Activated effector memory CD4-positive, alpha-beta T cell treated with anti-CD3 and anti-CD28 coated beads, Interleukin-2, amount 50 U/mL, for 16 hours (primary cell): ENCODE measurements around the gene SF3B3.
"Not testable (repeated sequence)": the region's sequence is repeated elsewhere in the genome, so short reads cannot be mapped to it uniquely, and the experiment has no call there.

ENCODE experiments used
- DNase-seq: peaks from one replicate; pipeline ENCODE4 v3.0.0-alpha.2; 2020

SF3B3 gene

GRCh38 chr16:70512456-70512855 is 11.2 kb upstream of the SF3B3 start:
- no peak for DNase-seq

DNA sequence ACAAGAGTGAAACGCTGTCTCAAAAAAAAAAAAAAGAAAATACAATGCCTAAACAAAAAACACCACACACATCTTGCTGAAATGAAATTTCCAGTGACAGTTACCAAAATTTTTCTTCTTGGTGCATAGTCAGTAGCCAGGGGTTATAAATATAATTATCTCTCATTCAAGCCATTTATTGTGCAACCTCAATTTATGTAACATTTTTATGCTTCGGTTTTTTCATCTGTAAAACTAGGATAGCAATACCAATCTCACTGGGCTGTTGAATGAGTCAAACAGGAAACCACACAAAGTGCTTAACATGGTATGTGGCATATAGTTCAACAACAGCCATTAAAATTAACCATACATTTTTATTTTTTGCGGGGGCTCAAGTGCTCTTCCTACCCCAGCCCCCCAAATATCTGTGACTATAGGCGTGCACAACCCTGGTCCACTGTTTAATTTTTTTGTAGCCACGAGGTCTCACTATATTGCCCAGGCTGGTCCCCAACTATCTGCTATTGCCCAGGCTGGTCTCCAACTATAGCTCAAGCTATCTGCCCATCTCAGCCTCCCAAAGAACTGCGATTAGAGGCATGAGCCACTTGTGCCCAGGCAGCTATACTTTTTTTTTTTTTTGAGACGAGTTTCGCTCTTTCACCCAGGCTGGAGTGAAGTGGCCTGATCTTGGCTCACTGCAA is 2.9 kb upstream of the SF3B3 start:
- DNase-seq = no peak

DNA sequence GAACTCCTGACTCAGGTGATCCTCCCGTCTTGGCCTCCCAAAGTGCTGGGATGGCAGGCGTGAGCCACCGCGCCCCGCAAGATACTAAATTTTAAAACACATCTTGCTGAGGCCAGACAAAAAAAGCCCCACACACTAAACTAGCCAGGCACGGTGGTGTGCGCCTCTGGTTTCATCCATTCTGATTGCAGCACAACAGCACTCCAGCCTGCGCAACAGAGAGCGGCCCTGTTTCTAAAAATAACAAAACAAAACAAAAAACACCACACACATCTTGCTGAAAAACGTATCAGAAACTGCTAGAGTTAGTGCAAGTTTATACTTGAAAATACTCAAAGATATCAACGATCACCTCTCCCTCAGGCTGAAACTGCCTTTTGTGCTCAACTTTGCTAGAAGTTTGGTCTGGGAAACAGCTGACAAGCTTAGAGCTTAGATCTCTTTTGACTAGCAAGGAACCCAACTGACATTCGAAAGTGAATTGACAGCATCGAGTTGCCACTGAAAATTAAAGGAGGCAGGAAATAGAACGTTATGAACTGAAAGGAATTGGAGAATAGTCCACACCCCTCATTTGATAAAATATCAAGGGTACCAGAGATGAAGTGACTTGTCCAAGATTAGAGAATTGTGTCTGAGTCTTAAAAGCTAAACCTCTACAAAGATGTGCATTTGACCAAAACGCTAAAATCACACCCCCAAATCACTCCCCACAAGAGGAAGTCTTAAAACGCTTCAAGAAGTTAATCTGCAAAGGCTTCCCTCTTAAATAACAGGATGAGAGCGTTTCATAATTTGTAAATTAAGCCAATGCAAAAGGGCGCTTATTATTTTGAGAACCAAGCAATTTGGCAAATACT is 1.2 kb upstream of the SF3B3 start:
- DNase-seq = no peak

GRCh38 chr16:70523076-70523742 is 407 bp upstream of the SF3B3 start, which contains the start of gene COG4:
Gene COG4, minus strand, starts transcription at chr16:70523554. Its CDS starts 11 bp downstream, at chr16:70523543.
- DNase-seq = peak; percentile 97

GRCh38 chr16:70524399-70524825 is 796 bp downstream of the SF3B3 start:
- DNase-seq = peak; percentile 74

- DNase-seq = no peak
Observed at GRCh38 chr16:70526403-70526802, 2.8 kb downstream of the SF3B3 start.

GRCh38 chr16:70527315-70527996 is 3.8 kb downstream of the SF3B3 start:
- DNase-seq = no peak

DNA sequence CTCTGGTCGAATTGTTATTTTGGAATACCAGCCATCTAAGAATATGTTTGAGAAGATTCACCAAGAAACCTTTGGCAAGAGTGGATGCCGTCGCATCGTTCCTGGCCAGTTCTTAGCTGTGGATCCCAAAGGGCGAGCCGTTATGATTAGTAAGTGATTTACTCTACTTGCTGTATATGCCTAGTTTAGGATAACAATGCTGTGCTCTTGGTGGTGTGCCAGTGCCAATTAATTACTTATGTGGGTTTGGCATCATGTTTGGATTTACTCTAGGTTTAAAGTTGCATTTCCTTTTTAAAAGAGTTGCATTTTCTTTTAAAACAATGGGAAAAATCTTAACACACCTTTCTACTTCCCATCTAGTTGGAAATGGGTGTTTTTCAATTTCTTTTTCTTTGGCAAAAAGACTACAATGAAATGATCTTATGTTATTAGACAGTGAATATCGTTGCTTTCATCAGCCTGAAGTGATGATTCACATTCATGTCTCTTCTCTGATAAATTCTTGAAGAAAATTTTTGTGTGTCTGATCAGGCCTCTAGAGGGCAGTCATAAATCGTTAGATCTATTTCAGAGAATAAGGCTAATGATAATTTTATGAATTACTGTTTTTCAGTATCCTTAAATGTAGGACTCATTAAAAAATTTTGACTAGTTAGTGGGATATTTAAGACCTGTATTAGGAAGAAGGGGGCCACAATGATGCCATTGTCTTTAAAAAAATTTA is 5.6 kb downstream of the SF3B3 start:
- no peak for DNase-seq

GRCh38 chr16:70529954-70530353 is 6.3 kb downstream of the SF3B3 start:
- not testable (repeated sequence) for DNase-seq

DNA sequence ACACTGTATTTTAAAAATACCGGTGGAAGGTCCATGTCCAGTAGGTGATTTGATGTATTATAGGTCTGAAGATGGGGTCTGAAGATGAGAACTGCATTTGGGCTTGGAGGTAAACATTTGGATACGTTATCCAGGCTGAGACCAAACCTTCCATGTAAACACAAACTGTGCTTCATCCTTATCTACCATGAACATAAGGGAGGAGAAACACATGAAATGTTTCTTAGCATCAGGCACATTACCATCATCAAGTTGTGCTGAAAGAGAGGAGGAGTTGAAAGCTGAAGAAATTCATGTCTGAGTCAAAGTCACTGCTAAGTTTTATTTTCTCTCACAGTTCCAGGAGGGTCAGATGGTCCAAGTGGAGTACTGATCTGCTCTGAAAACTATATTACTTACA is 11.4 kb downstream of the SF3B3 start:
- DNase-seq = no peak

- DNase-seq = no peak
Observed at GRCh38 chr16:70540994-70541393, 17.4 kb downstream of the SF3B3 start.

- no peak for DNase-seq
Observed at GRCh38 chr16:70544548-70544947, 20.9 kb downstream of the SF3B3 start.

- DNase-seq = no peak
Observed at GRCh38 chr16:70548936-70549335, 25.3 kb downstream of the SF3B3 start.

- DNase-seq = no peak
Observed at GRCh38 chr16:70550082-70550481, 26.5 kb downstream of the SF3B3 start.

GRCh38 chr16:70551788-70552187 is 28.2 kb downstream of the SF3B3 start:
- no peak for DNase-seq

DNA sequence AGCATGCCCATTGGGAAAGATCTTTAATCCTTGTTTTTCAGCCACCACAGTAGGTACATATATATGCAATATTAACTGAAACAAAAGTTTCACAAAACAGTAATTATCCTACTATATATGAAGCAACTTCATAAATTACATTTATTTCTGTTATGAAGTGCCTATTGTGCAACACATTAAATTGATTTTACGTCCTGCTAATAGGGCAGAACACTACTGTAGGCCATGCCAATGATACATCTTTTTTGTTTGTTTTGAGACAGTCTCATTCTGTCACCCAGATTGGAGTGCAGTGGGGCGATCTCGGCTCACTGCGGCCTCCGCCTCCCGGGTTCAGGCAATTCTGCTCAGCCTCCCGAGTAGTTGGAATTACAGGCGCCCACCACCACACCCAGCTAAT is 29.1 kb downstream of the SF3B3 start:
- DNase-seq = no peak

- DNase-seq = no peak
Observed at GRCh38 chr16:70553645-70554044, 30.0 kb downstream of the SF3B3 start.

- no peak for DNase-seq
Observed at GRCh38 chr16:70556063-70556462, 32.4 kb downstream of the SF3B3 start.

DNA sequence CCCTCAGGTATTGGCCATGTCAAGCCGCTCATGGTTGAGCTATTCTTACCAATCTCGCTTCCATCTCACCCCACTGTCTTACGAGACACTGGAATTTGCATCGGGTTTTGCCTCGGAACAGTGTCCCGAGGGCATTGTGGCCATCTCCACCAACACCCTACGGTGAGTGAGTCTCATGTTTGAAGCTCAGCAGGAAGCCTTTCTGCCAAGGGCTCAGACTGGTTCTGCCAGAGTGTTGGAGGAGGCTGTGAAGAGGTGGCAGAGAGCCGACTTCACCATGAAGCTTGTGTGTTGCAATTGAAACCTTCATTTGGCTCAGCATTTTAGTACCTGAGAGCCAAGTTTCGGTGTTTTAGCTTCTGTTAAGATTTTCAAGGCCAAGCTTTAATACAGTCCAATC is 38.0 kb downstream of the SF3B3 start:
- no peak for DNase-seq

DNA sequence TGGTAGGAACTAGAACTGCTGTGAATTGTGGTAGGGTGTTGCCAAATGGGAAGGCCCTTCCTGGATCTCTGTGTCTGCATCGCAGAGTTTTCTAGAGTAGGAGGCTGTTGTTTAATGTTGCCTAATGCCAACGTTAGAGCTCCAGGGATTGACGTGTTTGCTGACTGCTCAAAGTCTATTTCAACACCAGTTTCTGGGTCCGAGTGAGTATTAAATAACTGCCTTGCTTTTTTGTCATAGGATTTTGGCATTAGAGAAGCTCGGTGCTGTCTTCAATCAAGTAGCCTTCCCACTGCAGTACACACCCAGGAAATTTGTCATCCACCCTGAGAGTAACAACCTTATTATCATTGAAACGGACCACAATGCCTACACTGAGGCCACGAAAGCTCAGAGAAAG is 40.0 kb downstream of the SF3B3 start:
- DNase-seq = no peak

- DNase-seq = no peak
Observed at GRCh38 chr16:70565053-70565452, 41.4 kb downstream of the SF3B3 start.

DNA sequence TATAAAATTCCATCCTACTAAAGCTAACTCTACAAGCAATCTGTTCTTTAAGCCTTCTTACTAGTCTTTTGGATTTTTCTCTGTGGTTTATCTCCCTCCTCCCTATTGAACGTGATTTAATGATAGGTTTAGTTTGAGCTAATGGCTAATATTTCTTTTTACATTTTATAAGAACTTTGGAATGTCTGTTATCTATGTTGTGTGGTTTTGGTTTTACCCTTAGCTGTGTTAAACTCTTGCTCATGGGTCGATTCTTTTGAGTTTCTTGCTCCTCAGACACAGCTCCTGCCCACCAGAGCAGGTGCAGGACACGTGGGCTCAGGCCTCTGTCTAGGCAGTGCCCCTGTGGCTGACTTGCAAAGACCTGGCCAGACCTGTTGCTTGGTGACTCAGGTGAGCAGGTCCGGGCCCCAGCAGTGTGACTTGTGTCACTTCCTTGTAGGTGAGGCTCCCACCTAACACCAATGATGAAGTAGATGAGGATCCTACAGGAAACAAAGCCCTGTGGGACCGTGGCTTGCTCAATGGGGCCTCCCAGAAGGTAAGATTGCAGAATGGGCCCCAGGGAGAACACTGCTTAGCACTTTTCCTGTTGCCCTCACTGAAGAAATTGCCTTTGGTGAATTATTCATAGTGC is 45.1 kb downstream of the SF3B3 start:
- no peak for DNase-seq
